SH-SY5Y (cell line): Measurements from ENCODE around the gene ARHGAP45.

Source experiments
- GATA2 ChIP-seq: IDR thresholded peaks from 2 replicates; pipeline ENCODE4 v1.6.1; 2011; ENCODE audit warnings: mild to moderate bottlenecking, low read depth, low read length
- GATA3 ChIP-seq: IDR thresholded peaks from 2 replicates; pipeline ENCODE4 v1.6.1; 2011; ENCODE audit warnings: low read depth, mild to moderate bottlenecking, low read length, moderate library complexity

Gene ARHGAP45

DNA sequence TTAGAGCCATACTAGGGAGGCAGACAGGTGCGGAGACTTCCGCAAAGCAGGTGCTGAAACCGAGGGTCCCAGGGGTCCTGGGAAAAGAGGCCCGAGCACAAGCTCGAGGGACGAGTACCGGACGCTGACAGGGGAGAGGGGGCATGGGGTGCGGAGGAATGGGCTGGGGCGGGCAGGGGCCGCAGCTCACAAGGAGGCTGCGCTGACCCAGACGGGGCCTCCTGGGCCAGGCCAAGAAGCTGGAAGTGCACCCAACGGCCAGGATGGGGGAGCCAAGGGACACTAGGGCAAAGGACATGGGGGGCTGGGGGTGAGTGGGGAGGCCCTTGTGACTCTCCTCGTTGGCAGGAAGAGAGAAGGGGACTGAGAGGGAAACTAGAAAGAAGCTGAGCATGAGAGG is 26.4 kb downstream of the ARHGAP45 start:
- TF ChIP-seq GATA3 (no peak), GATA2 (no peak)

DNA sequence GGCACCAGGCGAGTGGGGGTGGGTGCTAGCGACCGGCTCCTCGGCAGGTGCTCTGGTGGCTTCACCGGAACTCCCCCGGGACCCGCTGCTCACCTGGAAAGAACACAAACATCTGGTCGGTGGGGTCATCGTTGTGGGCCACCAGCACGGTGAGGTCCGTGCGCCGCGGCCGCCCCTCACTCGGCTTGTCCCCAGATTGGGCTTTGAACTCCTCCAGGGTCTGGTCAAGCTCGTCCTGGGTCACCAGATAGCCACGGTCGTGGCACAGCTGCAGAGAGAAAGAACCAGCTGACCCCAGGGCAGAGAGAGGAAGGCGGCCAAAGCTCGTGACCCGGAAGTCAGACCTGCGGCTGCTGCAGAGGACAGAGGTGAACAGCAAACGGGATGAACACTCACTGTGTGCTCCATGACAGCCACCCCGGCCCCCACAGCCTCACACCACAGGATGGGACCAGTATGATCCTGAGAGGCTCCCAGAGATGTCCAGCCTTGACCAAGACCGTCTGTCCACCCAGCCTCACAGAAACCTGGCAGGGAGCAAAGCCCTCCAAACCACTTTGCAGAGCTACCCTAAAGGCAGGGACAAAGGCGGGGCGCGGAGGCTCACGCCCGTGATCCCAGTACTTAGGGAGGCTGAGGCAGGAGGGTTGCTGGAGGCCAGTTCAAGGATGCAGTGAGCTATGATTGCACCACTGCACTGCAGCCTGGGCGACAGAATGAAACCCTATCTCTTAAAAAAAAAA is 27.0 kb downstream of the ARHGAP45 start:
- TF ChIP-seq GATA3 (no peak), GATA2 (no peak)

DNA sequence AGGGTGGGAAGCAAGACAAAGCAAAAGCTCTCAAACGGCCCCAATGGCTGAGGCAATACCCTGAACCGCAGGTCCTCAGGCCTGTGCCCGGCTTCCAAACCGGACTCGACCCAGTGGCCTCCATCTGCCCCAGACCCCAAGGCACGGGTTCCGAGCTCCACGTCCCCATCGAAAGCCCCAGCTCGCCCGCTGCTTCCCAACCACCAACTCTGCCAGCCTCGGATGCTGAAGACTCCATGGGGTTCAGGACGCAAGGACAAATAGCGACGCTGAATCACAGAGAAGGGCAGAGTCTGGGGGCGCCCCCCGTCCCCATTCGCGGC is 27.6 kb downstream of the ARHGAP45 start:
- TF ChIP-seq GATA2, result no peak
- TF ChIP-seq GATA3, result no peak

DNA sequence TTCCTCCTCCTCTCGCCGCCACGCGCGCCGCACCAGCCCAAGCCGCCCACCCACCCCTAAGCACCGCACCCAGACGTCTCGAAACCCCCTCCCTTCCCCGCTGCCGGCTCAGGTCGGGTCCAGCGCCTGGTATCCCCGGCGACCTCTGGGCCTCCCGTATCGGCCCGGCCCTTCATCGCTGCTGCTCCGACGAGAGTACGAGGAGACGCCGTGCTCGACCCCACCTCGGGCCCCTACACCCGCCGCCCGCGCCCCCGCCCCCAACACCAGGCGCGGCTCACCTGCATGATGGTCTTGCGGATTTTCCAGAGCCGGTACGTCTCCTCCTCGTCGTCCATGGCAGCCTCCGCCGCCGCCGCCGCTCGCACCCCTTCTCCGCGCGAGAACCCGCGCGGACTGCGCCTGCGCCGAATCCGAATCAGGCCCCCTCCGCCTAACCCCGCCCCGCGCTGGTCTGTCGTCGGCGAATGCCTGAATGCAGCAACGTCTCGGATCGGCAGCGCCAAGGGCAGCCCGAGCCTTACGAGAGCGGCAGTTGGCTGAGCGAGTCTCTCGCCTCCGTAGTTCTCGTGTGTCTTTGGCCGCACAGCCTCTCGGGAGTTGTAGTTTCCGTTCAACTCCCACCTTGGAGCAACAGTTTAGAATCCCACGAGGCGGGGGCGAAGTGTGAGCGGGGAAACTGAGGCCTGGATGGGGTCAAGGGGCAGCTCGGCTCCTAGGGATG is 28.2 kb downstream of the ARHGAP45 start, which contains the start of gene POLR2E:
POLR2E (minus strand) TSS at position 398 of the 724 bp plus-strand sequence; CDS start at position 338, 60 bp downstream.
- TF ChIP-seq GATA3, result no peak
- no peak for TF ChIP-seq GATA2

DNA sequence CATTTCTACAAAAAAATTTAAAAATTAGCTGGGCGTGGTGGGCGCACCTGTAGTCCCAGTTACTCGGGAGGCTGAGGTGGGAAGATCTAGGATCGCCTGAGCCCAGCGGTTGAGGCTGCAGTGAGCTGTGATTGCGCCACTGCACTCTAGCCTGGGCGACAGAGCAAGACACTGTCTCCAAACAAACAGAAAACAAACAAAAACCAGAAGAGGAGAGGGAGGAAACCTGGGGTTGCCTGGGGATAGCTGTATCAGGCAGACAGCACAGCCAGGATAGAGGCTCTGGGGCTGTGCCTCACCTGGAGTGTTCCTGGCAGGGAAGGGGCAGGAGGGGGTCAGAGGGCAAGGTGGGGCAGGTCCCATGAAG is 30.8 kb downstream of the ARHGAP45 start:
- TF ChIP-seq GATA2 (no peak), GATA3 (no peak)

DNA sequence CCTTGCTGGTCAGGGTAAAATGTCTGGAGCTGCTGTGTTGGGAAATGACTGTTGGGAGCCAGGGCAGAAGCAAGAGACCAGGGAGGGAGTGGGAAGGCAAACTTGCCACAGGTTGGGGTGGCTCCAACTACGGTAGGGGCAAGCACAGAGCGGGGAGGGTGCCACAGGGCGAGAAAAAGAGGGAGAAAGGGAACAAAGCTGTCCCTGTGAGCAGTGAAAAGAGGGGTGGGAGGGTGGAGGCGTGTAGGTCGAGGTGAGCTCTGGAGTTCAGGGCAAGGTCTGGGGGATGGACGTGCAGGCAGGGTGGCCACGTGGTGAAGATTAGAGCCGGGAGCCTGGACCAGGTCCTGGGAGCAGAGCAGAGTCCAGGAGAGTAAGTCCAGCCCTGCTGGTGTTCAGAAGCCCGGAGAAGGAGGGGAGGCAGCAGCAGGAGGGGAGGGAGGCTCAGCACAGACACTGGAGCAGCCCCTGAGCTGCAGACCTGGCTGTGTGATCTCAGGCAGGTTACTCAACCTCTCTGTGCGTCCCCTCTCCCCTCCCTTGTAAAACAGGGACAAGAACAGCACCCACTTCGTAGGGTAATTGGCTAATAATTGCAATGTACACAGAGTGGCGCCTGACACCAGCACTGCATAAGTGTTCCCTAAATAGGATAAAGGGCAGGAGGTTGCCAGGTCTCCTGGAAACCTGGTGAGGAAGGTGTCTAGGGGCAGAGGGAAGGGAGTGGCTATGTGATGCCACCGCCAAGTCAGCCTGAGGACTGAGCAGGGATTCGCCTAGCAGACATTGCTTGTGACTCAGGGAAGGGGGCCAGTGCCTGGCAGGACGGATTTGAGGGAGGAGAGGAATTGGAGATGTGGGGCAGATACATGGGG is 31.4 kb downstream of the ARHGAP45 start:
- TF ChIP-seq GATA3 (no peak), GATA2 (no peak)

DNA sequence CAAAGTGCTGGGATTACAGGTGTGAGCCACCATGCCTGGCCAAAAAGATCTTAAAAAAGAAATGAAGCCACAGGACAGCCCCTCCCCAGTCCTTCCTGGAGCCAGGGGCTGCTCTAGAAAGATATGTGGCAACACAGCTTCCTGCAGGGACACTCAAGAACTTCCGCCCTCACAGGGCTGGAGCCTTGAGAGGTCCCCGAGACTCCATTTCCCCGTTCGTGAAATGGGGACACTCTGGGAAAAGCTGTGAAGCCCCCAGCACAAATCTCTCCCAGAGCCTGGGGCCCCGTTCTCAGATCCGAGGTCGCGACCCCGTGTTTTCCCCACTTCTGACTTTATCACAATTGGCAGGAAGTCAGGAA is 34.4 kb downstream of the ARHGAP45 start:
- TF ChIP-seq GATA3 (no peak), GATA2 (no peak)

DNA sequence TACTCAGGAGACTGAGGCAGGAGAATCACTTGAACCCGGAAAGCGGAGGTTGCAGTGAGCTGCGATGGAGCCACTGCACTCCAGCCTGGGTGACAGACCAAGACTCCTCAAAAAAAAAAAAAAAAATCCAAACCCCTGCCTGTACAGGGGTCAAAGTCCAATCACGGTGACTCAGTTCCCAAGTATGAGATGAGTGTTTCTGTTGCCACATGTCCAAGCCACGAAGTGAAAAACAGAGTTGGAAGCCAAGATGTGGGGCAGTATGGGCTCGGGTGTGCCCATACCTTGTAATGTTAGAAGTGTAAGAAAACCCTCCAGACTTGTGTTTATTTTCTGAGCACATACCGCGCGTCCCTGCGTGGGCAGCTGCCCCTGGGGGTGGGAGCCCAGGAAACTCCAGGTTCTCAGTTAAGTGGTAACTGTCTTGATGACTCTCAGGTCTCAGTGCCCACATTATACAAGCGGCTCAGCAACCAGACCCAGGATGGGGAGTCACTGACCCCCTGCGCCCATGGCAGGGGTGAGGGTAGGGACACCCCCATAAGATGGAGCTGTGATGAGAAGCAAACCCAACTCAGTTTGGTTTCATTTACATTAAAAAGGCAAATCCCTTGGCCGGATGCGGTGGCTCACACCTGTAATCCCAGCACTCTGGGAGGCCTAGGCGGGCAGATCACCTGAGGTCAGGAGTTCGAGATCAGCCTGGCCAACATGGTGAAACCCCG is 35.6 kb downstream of the ARHGAP45 start:
- TF ChIP-seq GATA3 (no peak), GATA2 (no peak)

DNA sequence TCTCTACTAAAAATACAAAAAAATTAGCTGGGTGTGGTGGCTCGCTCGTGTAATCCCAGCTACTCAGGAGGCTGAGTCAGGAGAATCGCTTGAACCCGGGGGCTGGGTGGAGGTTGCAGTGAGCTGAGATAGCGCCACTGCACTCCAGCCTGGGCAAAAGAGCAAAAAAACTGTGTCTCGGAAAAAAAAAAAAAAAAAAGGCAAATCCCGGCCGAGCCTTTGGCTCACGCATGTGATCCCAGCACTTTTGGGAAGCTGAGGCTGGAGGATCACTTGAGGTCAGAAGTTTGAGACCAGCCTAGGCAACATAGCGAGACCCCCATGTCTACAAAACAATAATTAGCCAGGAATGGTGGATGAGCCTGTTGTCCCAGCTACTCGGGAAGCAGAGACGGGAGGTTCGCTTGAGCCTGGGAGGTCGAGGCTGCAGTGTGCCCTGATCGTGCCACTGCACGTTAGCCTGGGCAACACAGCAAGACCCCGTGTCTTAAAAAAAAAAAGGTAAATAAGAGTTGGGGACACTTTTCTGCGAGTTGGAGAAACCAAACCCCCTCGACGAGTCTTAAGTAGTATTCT is 36.3 kb downstream of the ARHGAP45 start:
- no peak for TF ChIP-seq GATA2
- TF ChIP-seq GATA3, result no peak

DNA sequence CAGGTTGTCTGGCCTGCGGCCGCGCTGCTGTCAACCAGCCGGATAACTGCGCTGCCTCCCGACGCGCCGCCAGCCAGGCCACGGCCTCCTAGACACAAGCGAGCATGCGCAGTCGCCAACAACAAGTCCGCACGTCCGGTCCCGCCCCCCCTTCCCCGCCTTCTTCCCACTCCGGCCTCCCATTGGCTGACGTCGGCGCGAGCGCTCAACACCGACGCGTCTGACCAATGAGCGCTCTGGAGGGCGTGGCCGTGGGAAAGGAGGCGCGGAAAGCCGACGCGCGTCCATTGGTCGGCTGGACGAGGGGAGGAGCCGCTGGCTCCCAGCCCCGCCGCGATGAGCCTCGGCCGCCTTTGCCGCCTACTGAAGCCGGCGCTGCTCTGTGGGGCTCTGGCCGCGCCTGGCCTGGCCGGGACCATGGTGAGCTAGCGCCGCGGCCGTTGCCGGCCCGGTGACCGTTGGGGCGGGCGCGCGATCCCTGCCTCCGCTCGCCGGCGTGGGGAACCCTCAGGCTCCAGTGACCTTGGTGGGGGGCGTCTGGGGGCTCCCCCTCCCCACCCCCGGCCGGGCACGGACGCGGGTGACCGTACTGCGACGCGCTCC is 36.8 kb downstream of the ARHGAP45 start, which contains the start of gene GPX4:
GPX4 (plus strand) TSS at position 287 of the 603 bp plus-strand sequence; CDS start at position 337, 50 bp downstream.
- TF ChIP-seq GATA3, result no peak

DNA sequence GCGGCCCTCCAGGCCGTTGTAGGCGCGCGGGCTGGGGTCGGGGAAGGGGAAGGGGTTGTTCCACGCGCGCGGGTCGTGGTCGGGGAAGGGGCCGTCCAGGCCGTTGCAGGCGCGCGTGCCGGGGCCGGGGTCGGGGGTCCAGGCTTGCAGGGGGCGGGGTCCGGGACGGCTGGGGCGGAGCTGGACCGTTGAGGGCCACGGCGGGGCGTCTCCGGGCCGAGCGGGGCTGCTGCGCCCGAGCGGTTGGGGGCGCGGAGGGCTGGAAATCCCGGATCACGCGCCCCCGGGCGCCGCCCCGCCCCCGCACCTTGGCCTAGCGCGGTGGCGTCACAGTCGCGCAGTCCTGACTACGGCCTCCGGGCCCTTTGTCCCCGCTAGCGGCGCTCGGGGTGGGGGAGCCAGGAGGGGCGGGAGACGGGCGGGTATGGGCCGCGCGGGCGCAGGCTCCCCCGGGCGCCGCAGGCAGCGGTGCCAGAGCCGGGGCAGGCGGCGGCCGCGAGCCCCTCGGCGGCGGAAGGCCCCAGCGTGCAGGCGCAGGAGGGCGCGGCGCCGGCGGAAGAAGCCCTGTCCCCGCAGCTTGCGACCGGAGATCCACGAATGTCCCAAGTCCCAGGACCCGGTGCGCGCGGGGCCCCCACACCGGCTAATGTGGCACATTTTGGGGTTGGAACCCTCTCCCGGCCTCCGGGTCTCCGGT is 37.5 kb downstream of the ARHGAP45 start:
- no peak for TF ChIP-seq GATA3
- TF ChIP-seq GATA2, result no peak

DNA sequence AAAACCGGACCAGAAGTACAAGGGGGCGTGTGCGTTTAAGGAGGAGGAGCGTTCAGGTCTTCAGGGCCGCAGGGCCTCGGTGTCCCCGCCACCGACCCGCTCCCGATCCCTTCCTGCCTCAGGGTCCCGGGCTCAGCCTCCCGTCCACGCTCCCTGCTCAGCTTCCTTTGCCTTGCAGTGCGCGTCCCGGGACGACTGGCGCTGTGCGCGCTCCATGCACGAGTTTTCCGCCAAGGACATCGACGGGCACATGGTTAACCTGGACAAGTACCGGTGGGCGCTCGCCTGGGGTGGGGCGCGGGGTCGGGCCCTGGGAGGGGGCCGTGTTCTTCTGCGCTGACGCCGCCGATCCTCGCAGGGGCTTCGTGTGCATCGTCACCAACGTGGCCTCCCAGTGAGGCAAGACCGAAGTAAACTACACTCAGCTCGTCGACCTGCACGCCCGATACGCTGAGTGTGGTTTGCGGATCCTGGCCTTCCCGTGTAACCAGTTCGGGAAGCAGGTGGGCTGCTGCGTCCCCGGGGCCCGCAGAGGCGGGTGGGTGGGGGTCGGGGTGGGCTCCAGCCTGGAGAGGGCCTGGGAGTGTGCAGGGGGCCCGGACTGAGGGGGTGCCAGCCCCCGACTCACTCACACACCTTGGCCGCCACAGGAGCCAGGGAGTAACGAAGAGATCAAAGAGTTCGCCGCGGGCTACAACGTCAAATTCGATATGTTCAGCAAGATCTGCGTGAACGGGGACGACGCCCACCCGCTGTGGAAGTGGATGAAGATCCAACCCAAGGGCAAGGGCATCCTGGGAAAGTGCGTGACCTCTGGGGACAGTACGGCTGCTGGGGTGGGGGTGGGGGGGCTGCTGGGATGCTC is 38.3 kb downstream of the ARHGAP45 start:
- no peak for TF ChIP-seq GATA3
- no peak for TF ChIP-seq GATA2
